Upper lobe of right lung (tissue), 1 donor: Measurements from ENCODE around the gene GANC. TPM values are rescaled to one million over a fixed set of nuclear protein-coding genes. Genes with fewer than 3 reads are reported as not detected.

Experiments used
- ATAC-seq: fragments of 200-7000 bp; cut with Tn5 transposase; one replicate; pipeline ENCODE4 v1.9.1; 2020; ENCODE audit warnings: mild to moderate bottlenecking, moderate library complexity
- DNase-seq: peaks from one replicate; pipeline ENCODE4 v3.0.0-alpha.2; 2020
- H3K27ac ChIP-seq: fragments of 200-600 bp; one replicate; pipeline ENCODE4 v1.8.0; 2022
- H3K27me3 ChIP-seq: fragments of 200-600 bp; one replicate; pipeline ENCODE4 v1.8.0; 2022; ENCODE audit warnings: mild to moderate bottlenecking
- H3K36me3 ChIP-seq: fragments of 200-600 bp; one replicate; pipeline ENCODE4 v1.8.0; 2022
- H3K4me1 ChIP-seq: fragments of 200-600 bp; one replicate; pipeline ENCODE4 v1.8.0; 2022
- H3K4me3 ChIP-seq: fragments of 200-600 bp; one replicate; pipeline ENCODE4 v1.8.0; 2022; ENCODE audit warnings: mild to moderate bottlenecking
- H3K9me3 ChIP-seq: fragments of 200-600 bp; one replicate; pipeline ENCODE4 v1.8.0; 2022
- intact Hi-C: fragments of 100-400 bp; cut with DNase I; formaldehyde crosslinking; loops from one replicate; pipeline ENCODE4 v1.11.0; 2022
- total RNA-seq: library from RNA; stranded (reverse); fragmentation: NEBNext Ultra II Directional; extraction: Animal tissue kit (Norgen Biotek cat#: 25700); gene quantifications from one replicate; pipeline ENCODE4 v1.2.1, GENCODE V29; 2021
- TF ChIP-seq, protein P1 (sequence below): fragments of 200-600 bp; IDR thresholded peaks from one replicate; pipeline ENCODE4 v1.8.0; 2022; ENCODE audit warnings: antibody characterized with exemption
- donor health status: DM: no; HTN: yes; CAD: no; lungs with severe emphysema.

GANC gene
- total RNA-seq, 1 donor from 2014 or later: 111 TPM

DNA sequence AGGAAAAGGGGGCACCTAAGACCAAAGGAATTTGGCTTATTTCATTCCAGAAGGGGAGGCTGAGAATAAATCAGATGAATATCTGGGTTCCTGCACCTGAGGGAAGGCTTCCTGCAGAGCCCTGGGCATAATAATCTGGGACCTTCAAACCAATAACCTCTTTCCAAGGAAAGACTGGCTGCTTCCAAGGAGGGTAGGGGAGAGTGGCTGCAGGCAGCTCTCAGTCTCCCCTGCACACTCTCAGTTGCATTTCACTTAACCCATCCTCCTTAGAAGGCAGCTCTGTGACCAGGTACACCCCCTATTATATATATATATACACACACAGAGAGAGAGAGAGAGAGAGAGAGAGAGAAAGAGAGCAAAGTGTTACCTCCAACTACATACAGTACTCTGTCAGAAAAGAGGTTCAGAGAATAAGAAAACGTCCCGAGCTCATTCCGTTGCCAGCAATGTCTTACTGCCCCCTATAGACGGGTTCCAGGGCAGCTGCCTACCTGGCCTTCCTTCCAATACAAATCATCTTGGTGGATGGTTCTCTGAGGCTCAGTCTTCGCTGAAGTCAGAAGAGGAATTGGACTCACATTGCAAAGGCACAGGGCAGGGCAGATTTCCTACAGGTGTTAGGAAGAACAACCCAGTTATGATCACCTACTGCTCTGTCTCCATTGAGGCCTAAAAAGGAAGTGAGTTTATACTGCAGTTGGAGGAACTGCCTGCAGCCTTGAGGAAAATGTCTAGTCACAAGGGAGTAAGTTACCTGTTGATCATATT is 112.4 kb downstream of the GANC start:
- TF ChIP-seq, protein P1, sequence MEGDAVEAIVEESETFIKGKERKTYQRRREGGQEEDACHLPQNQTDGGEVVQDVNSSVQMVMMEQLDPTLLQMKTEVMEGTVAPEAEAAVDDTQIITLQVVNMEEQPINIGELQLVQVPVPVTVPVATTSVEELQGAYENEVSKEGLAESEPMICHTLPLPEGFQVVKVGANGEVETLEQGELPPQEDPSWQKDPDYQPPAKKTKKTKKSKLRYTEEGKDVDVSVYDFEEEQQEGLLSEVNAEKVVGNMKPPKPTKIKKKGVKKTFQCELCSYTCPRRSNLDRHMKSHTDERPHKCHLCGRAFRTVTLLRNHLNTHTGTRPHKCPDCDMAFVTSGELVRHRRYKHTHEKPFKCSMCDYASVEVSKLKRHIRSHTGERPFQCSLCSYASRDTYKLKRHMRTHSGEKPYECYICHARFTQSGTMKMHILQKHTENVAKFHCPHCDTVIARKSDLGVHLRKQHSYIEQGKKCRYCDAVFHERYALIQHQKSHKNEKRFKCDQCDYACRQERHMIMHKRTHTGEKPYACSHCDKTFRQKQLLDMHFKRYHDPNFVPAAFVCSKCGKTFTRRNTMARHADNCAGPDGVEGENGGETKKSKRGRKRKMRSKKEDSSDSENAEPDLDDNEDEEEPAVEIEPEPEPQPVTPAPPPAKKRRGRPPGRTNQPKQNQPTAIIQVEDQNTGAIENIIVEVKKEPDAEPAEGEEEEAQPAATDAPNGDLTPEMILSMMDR: peak; percentile 36
- ATAC-seq (peak; percentile 50), DNase-seq (peak; percentile 13)

DNA sequence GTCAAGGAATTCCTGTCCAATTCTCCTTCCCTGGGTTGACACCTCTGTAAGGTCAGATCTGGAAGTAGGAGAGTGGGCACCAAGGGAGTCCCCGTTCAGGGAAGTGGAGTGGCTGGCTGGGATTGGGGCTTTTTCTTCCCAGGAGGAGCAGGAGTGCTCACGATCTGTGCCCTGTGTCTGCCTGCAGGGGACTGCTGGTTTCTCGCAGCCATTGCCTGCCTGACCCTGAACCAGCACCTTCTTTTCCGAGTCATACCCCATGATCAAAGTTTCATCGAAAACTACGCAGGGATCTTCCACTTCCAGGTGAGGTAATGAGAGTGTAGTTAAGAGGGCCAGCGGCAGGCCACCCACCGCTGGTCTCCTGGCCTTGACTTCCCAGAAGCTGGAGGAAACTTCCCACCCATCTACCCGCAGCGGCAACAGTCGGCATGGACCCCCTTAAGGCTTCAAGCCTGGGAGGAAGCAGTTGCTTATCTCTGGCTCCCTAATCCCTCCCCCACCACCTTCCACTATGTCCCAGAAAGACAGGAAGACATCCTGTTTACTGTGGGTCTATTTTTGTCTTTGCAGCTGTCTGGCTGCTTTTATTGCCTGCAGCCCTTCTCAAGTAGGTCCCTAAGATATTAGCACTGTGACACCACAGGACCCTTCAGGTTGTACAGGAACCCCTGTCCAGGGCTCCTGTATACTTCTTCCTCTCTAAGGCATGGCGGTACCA is 113.1 kb downstream of the GANC start:
- Histone ChIP-seq H3K27ac (no peak overlapping the region), H3K36me3 (peaks cover 15% of the 10 kb centered on the region), H3K9me3 (no peaks in the 10 kb centered on the region), H3K4me3 (no peak overlapping the region), H3K27me3 (no peaks in the 10 kb centered on the region), H3K4me1 (peaks cover 5% of the 10 kb centered on the region)
- intact Hi-C loops: no loop called here
- peak; percentile 27 for ATAC-seq
- TF ChIP-seq, protein P1: no peak
- peak; percentile 52 for DNase-seq

More for the DNA sequence above, 112.4 kb downstream of the GANC start:
- H3K27me3 ChIP-seq: no peaks in the 10 kb centered on the region
- intact Hi-C loops: no loop called here
- peaks cover 15% of the 10 kb centered on the region for H3K36me3 ChIP-seq
- H3K4me1 ChIP-seq: peaks cover 5% of the 10 kb centered on the region
- no peak overlapping the region for H3K4me3 ChIP-seq
- H3K9me3 ChIP-seq: no peaks in the 10 kb centered on the region
- no peak overlapping the region for H3K27ac ChIP-seq

DNA sequence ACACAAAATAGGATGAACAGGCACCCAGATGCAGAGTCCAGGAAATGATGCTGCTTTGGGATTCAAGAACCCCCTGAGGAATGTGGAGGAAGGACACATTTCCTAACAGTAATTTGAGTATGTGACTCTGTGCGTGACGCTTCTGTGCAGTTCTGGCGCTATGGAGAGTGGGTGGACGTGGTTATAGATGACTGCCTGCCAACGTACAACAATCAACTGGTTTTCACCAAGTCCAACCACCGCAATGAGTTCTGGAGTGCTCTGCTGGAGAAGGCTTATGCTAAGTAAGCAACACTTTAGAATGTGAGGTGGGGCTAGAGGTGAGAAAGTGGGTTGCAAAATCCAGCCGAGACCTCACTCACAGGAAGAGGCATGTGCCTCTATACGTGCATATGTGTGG is 114.6 kb downstream of the GANC start:
- H3K27ac ChIP-seq: no peak overlapping the region

DNA sequence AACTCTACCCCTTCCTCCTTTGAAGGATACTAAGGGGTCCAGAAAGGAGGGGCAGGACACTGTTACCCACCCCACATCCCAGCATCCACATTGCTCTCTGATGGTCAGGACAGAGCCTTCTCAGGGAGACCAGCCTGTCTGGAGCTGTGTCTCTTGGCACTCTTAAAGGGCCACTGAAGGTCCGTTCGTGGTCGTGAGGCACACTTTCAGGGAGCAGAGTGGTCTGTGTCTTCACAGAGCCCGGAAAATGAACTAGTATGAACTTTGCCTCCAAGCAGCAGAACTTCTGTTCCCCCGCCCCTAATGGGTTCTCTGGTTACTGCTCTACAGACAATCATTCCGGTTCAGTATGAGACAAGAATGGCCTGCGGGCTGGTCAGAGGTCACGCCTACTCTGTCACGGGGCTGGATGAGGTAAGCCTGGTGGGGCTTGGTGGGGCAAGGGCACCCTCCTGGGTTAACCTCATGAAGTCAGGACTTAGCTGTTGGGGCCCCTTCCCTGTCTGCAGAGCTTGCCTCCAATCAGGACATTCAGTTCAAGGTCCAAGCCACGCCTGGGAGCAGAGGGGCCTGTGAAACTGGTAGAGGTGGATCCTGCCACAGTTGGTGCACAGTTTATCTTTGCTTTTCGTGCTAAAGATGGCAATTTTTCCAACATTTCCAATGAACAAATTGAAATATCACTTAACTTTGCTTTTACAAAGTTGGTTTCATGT is 119.5 kb downstream of the GANC start:
- intact Hi-C loops: no loop called here
- ATAC-seq (peak; percentile 48), DNase-seq (no peak)
- no peak overlapping the region for H3K27ac ChIP-seq
- H3K36me3 ChIP-seq: peaks cover 12% of the 10 kb centered on the region
- H3K9me3 ChIP-seq: no peaks in the 10 kb centered on the region
- no peaks in the 10 kb centered on the region for H3K4me1 ChIP-seq
- H3K4me3 ChIP-seq: no peak overlapping the region
- H3K27me3 ChIP-seq: no peaks in the 10 kb centered on the region
- TF ChIP-seq, protein P1: no peak

More for the DNA sequence above, 114.6 kb downstream of the GANC start:
- Histone ChIP-seq H3K27me3 (no peaks in the 10 kb centered on the region), H3K4me3 (no peak overlapping the region), H3K9me3 (no peaks in the 10 kb centered on the region), H3K4me1 (peaks cover 5% of the 10 kb centered on the region), H3K36me3 (peaks cover 15% of the 10 kb centered on the region)
- ATAC-seq (peak; percentile 59), DNase-seq (no peak)
- intact Hi-C loops: no loop called here
- TF ChIP-seq, protein P1: no peak

DNA sequence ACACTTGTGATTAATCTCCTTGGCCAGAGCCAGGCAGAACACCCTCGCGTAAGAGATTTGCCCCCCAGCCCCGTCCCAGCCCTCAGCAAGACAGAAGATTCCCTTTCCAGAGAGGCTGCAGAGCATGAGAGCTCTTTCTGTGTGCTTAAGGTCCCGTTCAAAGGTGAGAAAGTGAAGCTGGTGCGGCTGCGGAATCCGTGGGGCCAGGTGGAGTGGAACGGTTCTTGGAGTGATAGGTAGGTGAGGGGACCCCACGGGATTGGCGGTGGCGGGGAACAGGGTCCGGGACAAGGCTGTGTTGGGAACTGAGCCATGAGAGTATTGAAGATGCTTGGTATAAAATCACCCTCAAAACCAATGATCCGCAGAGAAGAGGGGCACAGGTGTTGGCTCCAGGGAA is 121.1 kb downstream of the GANC start:
- H3K4me1 ChIP-seq: no peaks in the 10 kb centered on the region
- H3K4me3 ChIP-seq: no peak overlapping the region
- intact Hi-C loops: no loop called here
- TF ChIP-seq, protein P1: no peak
- peaks cover 13% of the 10 kb centered on the region for H3K36me3 ChIP-seq
- DNase-seq: no peak
- H3K27me3 ChIP-seq: no peaks in the 10 kb centered on the region
- H3K27ac ChIP-seq: no peak overlapping the region
- ATAC-seq: no peak
- no peaks in the 10 kb centered on the region for H3K9me3 ChIP-seq
